GM10248 (cell line): ENCODE data around the gene USP12.

ENCODE experiments used
- CTCF ChIA-PET: fragments of 300-600 bp; sonication (Branson Sonifier 250); formaldehyde crosslinking; extraction: SDS; loops from one replicate; lab custom pipeline; 2021; ENCODE audit warnings: antibody characterized with exemption; lab: Yijun Ruan, JAX
- POLR2A ChIA-PET: fragments of 350-650 bp; sonication (Branson Sonifier 250); formaldehyde crosslinking; extraction: SDS; loops from one replicate; lab custom pipeline; 2020; ENCODE audit warnings: antibody characterized with exemption; lab: Yijun Ruan, JAX
- DNase-seq: peaks from one replicate; pipeline ENCODE4 v3.0.0; 2012; ENCODE audit errors: extremely low spot score
- CTCF ChIP-seq: IDR thresholded peaks from 2 replicates; pipeline ENCODE4 v1.5.1; 2012; ENCODE audit warnings: mild to moderate bottlenecking, low read depth; ENCODE audit errors: extremely low read depth, missing control alignments, control extremely low read depth

The USP12 gene

GRCh38 chr13:27024776-27025492, 146.7 kb downstream of the USP12 start:
- no peak for DNase-seq
- TF ChIP-seq CTCF = no peak
- POLR2A ChIA-PET = no interaction called here
- CTCF ChIA-PET = interaction anchor here (0.7 to 0.9 kb wide), 2 partner anchors 8 to 335 kb away, joined by 3 to 4 read pairs; no protein-coding TSS in a partner anchor

- ChIA-PET POLR2A (no interaction called here), CTCF (interaction anchor here (1.3 to 2.6 kb wide), 3 partner anchors 21 to 338 kb away, joined by 3 to 10 read pairs (median 4); no protein-coding TSS in a partner anchor)
- DNase-seq = no peak
- no peak for TF ChIP-seq CTCF
Measured at GRCh38 chr13:27024074-27024461, 147.5 kb downstream of the USP12 start.

GRCh38 chr13:27023385-27024073, 148.1 kb downstream of the USP12 start:
- CTCF ChIA-PET = interaction anchor here (0.6 to 2.6 kb wide), 6 partner anchors 8 to 803 kb away, joined by 3 to 10 read pairs (median 4); no protein-coding TSS in a partner anchor
- POLR2A ChIA-PET = no interaction called here
- TF ChIP-seq CTCF = no peak
- DNase-seq = no peak

- TF ChIP-seq CTCF = no peak
- ChIA-PET CTCF (interaction anchor here (0.6 to 2.6 kb wide), 8 partner anchors 9 to 804 kb away, joined by 3 to 10 read pairs (median 3); no protein-coding TSS in a partner anchor), POLR2A (no interaction called here)
- no peak for DNase-seq
Measured at GRCh38 chr13:27022571-27023311, 148.9 kb downstream of the USP12 start.

- POLR2A ChIA-PET = no interaction called here
- CTCF ChIA-PET = interaction anchor here (1.4 kb wide), 1 partner anchor 13 kb away, joined by 4 read pairs; no protein-coding TSS in a partner anchor
- no peak for TF ChIP-seq CTCF
- no peak for DNase-seq
Measured at GRCh38 chr13:27020415-27020814, 151.2 kb downstream of the USP12 start.

GRCh38 chr13:27018882-27019281, 152.7 kb downstream of the USP12 start:
- POLR2A ChIA-PET = no interaction called here

More at GRCh38 chr13:27018882-27019281, 152.7 kb downstream of the USP12 start:
- CTCF ChIA-PET = interaction anchor here (1.1 kb wide), 1 partner anchor 9 kb away, joined by 3 read pairs; no protein-coding TSS in a partner anchor
- no peak for TF ChIP-seq CTCF
- no peak for DNase-seq
